HG02970 (cell line): ENCODE data around the gene RGS3.
"Not testable (repeated sequence)": the region's sequence is repeated elsewhere in the genome, so short reads cannot be mapped to it uniquely, and the experiment has no call there.

Experiments used
- ATAC-seq: cut with Tn5 transposase; IDR thresholded peaks from one replicate; pipeline ENCODE4 v1.9.1; 2021; ENCODE audit warnings: mild to moderate bottlenecking, moderate library complexity, moderate number of reproducible peaks; ENCODE audit not compliant: unreplicated experiment, low FRiP score

RGS3 gene

DNA sequence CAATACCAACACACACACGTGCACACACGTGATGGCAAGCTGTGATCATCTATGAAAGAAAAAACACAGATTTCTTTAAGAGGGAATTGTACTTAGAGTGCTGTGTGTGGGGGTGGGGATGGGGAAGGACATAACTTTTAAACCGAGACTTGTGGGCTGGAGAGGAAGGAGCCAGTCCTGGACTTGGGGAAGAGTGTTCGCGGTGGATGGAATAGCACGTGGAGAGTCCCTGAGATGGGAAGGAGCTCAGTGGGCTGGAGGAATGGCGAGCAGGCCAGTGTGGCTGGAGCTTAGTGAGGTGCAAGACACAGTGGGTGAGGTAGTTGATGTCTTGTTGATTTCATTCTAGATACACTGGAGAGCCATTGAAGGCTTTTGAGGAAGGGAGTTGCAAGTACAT lies 78.5 kb downstream of the RGS3 start:
- ATAC-seq = no peak

DNA sequence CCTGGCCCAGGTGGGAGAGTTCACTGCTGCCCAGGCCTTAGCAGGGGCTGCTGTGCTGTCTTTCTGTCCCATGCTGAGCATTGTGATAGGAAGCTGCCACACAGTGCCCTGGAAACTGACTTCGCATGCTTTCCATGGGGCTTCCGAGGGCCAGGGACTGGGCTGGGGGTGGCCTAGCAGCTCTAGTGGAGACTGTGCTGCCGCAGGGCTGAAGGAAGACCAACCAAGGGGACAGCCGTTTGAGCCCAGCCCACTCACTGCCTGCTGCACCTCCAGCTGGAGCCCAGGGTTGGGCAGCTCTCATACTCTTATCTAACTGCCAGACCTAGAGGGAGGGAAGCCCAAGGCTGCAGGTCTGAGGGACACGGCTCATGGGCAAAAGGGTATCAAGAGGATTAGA lies 79.2 kb downstream of the RGS3 start:
- ATAC-seq = no peak

DNA sequence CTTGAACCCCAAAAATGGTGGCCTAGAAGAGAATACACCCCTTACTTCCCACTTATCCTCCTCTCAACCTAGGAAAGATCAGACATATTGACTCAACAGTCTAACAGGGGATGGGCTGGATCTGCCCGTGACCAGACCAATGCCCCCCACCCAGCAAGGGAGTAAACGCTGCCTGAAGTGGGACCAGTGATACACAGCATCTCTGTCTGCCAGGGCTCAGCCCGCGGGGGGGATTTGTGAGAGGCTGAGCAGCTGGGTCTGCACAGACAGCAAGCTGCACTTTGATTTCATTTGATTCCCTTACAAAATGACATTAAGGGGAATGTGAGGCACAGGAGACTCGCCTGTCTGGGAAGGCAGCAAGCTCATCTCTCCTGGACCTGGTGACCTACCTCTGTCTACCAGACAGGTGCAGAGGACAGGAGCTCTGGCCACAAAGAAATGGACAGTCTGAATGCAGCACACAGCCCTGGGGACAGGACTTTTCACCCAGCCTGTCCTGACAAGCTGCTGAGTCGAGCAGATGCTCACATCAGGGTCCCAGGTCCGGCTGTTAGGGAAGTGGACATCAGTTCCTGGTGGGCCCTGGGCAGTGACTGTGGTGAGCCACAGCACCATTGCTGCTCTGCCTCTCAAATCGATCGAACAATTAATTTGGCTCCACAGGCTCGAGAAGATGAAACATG lies 79.9 kb downstream of the RGS3 start:
- ATAC-seq = no peak

DNA sequence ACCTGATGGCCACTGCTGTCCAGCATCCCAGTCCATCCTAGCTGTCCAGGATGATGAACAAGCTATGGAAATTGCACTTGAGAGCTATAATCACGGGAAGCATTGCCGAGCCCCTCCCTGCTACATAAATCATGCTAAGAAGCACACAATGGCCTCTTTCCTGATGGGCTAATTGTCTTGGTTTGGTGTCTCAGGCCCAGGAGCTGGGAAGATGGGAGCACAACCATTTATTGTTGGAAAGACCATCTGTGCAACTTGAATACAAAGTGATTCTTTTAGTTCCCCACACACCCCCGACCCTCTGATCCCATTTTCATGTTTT lies 80.4 kb downstream of the RGS3 start:
- ATAC-seq = no peak

DNA sequence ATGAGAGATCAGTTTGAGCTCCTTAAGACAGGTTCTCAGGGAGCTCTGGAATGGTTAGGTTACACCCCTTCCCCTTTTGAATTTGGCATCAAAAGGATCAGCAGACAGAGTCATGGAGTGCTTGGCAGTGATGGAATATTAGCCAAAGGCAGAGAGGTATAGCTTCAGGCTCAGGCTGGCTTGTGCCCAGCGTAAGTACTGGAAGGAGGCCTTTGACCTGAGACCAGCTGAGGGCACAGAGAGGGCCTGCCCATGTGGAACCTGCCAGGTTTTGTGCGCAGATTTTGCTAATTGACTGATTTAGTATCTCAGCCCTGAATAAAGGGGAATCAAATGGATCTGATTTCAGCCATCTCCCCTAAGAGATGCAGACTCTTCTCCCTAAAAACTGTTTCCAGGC lies 81.5 kb downstream of the RGS3 start:
- no peak for ATAC-seq

DNA sequence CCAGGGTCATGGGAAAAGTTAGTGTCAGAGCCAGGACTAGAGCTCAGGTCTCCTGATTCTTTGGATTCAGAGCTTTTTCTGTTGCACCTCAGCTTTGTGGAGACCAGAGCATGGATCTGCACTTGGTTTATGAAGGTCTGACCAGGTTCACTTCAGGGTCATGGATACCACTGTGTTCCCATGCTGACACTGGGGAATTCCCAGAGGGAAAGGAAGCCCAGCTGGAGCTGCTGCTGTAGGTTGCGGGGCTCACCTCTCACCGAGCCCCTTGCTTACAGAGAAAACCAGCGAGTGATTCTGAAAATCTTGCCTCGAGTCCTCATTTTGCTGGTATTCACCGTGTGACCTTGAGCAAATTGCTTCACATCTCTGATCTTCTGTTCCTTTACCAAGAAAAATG lies 83.0 kb downstream of the RGS3 start:
- no peak for ATAC-seq

DNA sequence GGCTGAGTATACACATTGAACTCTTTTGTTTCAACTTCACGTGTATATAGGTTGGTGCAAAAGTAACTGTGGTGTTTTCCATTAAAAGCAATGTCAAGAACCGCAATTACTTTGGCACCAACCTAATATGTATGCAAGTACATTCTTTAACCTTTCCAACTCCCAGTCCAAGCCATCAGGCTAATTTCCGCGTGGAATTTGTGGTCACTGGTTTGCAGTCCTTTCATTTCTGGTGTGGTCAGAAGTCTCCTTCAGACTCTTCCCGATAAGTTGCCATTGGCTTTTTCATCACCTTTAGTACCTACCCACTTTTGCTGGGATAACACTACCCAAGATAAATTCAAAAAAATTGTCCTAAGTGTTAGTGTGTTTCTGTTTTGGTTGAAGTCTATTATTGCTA lies 84.0 kb downstream of the RGS3 start:
- ATAC-seq = no peak

DNA sequence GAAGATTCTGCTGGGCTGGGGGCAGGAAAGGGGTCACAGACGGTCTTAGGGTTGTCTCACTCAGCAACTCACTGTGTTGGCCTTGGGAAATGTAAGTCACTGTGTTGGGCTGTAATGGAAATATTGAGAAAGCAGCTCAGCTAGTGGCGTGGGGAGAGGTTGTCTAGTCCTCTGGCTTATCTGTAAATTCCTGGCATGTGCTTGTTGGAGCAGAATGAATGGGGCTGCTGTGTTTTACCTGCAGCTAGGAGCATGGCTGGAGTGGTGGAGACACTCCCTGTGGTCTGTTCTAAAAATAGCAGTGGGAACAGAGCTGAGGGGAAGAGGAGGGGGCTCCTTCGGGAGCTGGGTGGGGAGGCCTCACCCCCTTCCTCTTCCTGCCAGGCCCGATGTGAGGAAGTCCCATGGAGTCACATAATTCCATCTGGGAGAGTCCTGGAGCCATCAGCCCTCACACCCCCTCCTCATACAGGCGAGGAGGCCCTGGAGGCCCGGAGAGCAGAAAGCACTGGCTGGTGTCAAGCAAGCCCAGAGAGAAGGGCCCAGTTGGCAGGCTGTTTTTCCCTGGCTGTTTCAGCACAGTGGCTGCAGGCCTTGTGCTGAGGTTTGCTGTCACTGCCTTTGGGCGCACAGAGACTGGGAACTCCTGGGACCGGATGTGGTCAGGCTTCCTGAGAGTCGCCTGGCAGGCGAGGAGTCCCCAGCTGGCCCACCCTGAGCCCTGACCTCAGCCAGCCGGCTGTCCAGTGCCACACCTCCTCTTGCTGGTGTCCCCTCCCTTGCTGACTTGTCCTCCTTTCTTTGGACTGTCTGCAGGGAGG lies 84.9 kb downstream of the RGS3 start:
- ATAC-seq = no peak

DNA sequence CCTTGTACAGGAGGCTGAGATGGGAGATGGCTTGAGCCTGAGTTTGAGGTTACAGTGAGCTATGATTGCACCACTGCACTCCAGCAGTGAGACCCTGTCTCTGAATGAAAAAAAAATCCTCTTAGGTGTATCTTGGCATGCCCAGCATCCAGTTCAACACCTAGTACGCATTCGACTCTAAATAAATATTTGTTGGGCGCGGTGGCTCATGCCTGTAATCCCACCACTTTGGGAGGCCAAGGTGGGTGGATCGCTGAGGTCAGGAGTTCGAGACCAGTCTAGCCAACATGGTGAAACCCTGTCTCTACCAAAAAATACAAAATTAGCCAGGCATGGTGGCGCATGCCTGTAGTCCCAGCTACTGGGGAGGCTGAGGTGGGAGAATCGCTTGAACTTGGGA lies 86.4 kb downstream of the RGS3 start:
- not testable (repeated sequence) for ATAC-seq

DNA sequence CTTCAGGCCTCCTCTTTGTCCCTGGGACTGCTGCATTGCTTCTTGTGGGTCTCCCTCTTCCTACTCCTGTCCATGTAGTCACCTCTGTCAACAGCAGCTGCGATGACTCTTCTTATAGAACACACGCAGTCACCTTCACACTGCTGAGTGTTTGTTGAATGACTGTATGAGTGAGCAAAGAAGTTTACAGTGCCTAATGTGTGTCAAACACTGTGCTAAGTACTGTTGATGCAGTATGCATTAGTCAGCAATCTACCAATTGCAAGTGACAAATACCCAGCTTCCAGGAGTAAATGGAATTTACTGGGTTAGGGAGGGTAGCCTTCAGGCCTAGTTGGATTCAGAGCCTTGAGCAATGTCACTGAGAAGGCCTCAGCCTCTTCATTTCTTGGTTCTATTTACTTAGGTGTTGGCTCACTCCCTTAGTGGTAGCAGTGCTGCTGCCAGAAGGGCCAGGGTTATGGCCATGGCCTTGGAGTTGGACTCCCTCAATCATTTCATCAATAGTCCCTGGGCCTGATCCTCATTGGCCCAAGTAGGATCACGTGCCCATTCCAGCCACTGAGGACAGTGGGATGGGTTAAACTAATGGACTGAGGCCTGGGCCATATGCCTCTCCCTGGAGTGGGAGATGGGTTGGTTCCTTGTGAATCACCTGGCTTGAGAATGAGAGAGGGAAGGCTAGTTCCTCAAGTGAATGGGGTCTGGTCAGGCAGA lies 93.5 kb downstream of the RGS3 start:
- no peak for ATAC-seq

DNA sequence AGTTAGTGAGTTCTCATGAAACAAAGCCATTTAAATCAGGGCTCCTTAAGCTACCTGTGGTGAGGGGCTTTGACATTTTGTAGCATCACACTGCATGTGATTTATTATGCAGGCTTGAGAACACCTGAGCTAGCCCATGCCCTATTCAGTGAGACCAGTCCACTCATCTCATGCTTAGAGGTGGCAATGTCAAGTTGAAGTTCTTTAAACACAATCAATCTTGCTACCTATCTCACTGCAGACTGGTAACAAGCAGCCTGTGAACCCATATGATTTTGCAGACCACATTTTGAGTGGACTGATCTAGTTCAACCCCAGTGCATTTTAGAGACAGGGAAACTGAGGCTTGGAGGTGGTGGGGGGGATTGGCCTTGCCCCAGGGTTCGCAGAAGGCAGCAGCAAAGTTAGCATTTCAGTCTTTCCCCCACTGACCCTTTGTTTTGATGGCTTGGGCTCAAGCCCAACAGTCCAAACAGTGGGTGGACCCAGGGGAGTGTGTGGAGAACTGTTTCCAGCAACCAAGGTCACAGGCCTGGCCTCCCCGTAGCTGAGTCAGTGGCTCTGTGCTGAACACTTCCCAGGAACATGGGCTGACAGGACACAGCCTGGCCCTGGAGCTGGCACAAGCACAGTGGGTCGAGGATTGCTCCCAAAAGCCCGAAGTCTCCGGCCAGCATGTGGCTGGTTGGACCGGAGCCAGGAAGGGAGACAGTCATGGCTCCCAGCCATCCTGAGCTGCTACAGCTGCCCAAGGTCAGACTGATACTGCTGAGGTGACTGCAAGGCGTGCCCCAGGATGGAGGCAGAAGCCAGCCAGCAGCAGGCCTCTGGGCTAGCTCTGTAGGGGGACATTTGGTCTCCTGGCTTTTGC lies 95.3 kb downstream of the RGS3 start:
- ATAC-seq = no peak

DNA sequence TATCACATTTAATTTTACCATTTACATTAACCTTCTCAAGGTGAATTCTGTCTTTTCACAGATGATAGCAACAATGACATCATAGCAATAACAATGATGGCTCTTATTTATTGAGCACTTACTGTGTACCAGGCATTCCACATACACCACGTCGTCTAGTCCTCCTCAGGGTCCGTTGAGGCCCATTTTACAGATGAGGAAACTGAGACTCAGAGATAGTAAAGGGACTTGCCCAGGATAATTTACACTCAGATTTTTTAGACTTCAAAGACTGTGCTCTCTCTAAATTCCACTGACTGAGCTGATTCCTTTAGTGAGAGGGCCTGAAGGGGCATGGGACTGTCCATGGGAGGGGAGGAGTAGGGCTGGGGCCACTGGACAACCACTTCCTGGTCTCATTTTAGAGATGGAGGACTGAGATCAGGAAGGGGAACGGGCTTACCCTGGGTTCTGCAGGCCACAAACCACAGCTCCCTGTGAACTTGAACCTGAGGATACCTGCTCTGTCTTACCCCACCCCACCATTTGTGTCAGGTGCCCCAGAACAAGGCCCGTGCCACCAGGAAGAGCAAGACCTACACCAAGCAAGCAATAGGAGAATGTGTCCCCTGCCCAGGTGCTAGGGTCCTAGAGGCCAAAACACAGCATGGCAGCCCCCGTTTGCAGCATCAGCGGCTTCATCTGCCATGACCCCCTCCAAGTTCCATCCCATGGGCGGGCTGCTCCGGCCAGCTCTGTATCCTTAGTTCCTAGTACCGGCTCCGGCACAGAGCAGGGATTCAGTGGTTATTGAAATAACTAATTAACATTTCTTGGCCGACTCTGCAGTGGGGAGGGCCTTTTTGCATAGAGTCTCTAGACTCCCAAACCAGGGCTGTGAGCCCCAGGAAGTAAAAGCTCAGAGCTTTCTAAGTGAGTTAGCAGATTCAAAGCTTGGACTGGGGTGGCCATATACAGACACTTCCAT lies 96.6 kb downstream of the RGS3 start:
- no peak for ATAC-seq

DNA sequence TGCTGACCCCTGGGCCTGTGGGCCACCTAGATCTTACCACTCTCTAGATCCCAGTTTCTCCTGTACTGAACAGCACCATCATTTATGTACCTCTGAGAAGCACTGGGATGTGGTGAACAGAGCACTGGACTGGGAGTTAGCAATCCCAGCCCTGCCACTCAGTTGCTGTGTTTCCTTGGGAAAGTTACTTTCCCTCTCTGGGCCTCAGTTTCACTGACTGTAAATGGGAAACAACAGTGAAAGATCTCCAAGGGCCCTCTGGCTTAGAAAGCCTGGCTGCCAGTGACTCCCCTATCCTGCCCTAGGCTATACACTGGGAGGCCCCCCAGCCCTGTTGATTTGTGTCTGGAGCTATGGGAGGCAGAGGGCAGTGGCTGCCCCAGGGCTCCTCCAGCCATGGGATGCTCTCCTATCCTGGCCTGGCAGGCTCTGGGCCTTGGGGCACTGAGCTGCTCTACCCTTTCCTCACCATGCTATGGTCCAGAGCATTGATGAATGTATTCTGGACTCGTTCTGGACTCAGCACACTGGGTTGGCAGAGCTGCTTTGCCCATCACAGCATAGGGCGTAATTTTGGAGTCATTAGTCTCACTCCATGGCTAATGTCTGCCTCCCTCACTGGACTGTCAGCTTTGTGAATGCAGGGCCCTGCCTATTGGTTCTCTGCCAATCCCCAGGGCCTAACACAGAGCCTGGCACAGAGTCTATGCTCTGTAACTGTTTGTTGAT lies 99.3 kb downstream of the RGS3 start:
- ATAC-seq = no peak

DNA sequence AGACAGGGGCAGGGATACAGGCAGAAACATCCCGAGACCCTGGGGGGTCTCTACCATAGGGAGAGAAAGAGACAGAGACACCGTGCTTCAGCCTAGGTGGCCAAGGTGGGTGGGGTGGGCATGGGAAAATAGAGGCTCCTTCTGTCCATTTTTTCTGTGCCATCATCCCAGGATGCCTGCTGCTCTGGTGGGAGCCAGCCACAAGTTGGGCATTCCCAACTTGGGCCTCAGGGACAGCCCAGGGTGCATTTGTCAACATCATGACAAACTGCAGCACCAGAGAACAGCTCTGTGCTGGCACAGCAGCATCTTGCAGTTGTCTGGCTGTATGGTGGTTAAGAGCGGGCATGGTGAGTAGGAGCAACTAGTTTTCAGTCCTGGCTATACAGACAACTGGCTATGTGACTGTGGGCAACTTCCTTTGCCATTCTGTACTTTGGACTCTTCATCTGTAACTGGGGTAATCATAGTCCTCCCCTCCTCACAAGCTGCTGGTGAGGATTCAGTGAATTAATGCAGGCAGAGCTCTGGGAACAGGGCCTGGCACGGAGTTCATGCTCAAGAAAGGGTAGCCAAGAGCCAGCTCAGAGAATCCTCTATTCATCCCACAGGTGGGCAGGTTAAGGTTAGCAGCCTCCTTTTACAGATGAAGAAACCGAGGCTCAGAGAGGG lies 100.4 kb downstream of the RGS3 start:
- no peak for ATAC-seq

DNA sequence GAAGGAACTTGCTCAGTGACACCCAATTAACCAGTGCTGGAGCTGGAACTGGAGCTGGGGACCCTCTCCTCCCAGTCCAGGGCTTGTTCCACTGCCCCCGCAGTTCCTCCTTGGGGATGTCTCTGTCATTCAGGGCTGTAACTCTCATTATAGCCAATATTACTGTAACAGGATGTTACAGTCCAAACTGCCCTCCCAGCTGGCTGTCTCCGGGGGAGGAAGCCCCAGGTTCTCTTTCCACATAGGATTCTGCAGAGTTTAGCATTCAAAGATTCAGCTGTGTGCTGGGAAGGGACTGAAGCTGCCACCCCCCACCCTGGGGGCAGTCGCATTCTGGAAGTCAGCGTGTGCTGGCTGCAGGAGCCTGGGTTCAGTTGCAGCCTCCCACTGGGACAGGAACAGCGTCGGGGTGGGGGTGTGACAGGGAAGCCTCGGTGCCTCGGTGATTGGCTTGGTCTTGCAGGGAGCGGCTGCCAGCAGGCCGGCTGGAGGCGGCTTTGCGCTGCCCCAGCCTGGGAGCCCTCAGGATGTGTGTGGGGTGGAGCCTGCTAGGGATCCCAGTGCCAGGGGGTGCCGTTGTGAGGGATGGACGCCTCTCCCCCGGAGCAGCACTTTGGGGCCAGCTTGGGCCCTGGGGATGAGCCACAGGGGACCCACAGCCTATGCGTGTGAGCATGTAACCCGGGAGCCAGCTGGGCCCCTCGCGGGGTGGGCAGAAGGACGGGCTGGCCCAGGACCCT lies 101.1 kb downstream of the RGS3 start:
- ATAC-seq = no peak

DNA sequence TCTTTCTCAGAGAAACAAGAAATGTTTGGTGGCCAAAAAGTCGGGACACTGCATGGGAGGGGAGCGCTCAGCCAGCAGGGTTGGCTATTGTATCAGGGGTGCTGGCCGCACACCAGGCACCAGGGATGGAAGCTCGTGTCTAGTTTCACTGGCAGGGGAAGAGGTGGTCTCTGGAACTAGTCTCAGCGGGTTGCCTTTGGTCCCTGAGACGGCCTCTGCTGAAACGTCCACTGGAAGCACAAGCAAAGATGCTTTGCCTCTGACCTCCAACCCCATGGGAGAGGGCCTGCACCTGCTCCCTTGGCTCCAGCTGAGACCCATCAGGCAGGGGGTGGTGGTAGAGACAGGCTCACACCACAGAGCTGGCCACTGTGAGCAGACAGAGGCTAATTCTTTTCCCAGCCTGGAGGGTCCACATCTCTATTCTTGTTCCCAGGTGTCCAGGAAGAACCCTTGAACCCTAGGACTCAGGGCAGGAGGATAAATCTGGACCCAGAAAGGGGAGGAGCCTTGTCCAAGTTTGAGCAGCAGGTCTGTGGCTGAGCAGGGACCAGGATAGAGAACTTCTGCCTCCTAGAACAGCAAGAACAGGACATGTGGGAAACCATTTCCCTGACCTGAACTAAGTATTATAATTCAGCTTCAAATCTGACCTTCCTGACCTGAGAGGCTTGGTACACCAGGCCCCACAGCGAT lies 102.6 kb downstream of the RGS3 start:
- ATAC-seq = no peak

DNA sequence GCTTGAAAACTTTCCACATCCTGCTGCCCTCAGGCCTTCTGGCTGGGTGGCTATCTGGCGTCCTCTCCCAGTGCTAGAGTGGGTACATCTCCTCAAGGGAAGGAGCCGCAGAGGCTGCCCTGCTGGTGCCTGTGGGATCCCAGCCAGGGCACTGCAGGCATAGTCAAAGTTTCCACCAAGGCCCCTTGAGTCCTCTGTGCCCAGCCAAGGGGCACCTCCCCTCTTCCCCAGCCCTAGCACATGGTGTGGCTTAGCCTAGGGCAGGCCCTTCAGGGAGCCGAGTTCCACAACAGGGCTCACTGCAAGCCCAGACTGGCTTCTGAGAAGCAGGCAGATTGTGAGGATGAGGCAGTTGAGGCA lies 103.2 kb downstream of the RGS3 start:
- ATAC-seq = no peak
